Left renal pelvis (tissue), 4 donors: Measurements from ENCODE around the gene ATAD5. TPM values are rescaled to one million over a fixed set of nuclear protein-coding genes. Genes with fewer than 3 reads are reported as not detected.
"Not testable (repeated sequence)": the region's sequence is repeated elsewhere in the genome, so short reads cannot be mapped to it uniquely, and the experiment has no call there.

Source experiments
- DNase-seq, 4 donors: peaks; one replicate each; pipeline ENCODE4 v3.0.0-alpha.2; 2013; ENCODE audit warnings: low read depth in 4 of 4, low spot score in 3 of 4
- polyA plus RNA-seq, 4 donors: library from polyadenylated mRNA; unstranded; fragments of 120-200 nt; gene quantifications; one replicate each; pipeline ENCODE4 v1.2.1, GENCODE V29; 2013; ENCODE audit not compliant: insufficient read length in 4 of 4

Gene ATAD5
- polyA plus RNA-seq, 4 donors, result 5.2 to 8.5 (median 7.1) TPM

- DNase-seq, result no peak
Observed at GRCh38 chr17:30908717-30909420, 77.1 kb downstream of the ATAD5 start.

GRCh38 chr17:30910151-30910550 lies 78.4 kb downstream of the ATAD5 start:
- DNase-seq, result not testable (repeated sequence)

GRCh38 chr17:30913955-30914354 lies 82.2 kb downstream of the ATAD5 start:
- no peak for DNase-seq

GRCh38 chr17:30915833-30916611 lies 84.3 kb downstream of the ATAD5 start:
- no peak for DNase-seq

GRCh38 chr17:30917050-30917449 lies 85.3 kb downstream of the ATAD5 start:
- DNase-seq, result no peak

- DNase-seq, result no peak
Observed at GRCh38 chr17:30920282-30920681, 88.5 kb downstream of the ATAD5 start.

GRCh38 chr17:30920683-30921543 lies 89.1 kb downstream of the ATAD5 start:
- DNase-seq, result no peak

GRCh38 chr17:30921544-30922196 lies 89.9 kb downstream of the ATAD5 start, which contains the start of gene ADAP2:
TSS of gene ADAP2 (plus strand) at chr17:30921945. CDS start at chr17:30922015, 70 bp downstream.
- no peak for DNase-seq

- no peak for DNase-seq
Observed at GRCh38 chr17:30922235-30923030, 90.7 kb downstream of the ATAD5 start.

GRCh38 chr17:30924341-30924740 lies 92.6 kb downstream of the ATAD5 start:
- no peak for DNase-seq

GRCh38 chr17:30926516-30926915 lies 94.8 kb downstream of the ATAD5 start:
- no peak for DNase-seq

GRCh38 chr17:30927756-30928155 lies 96.0 kb downstream of the ATAD5 start:
- DNase-seq, result no peak

- no peak for DNase-seq
Observed at GRCh38 chr17:30928584-30928983, 96.8 kb downstream of the ATAD5 start.

GRCh38 chr17:30929081-30929633 lies 97.4 kb downstream of the ATAD5 start:
- no peak for DNase-seq

GRCh38 chr17:30929861-30930260 lies 98.1 kb downstream of the ATAD5 start:
- DNase-seq, result not testable (repeated sequence)

- DNase-seq, result no peak
Observed at GRCh38 chr17:30930495-30930894, 98.7 kb downstream of the ATAD5 start.

GRCh38 chr17:30931582-30931981 lies 99.8 kb downstream of the ATAD5 start:
- not testable (repeated sequence) for DNase-seq

- DNase-seq, result no peak
Observed at GRCh38 chr17:30933966-30934365, 102.2 kb downstream of the ATAD5 start.

GRCh38 chr17:30939051-30939689 lies 107.4 kb downstream of the ATAD5 start:
- DNase-seq, result no peak
